ENCODE measurements around the gene OR2B6.
"Not testable (repeated sequence)": the region's sequence is repeated elsewhere in the genome, so short reads cannot be mapped to it uniquely, and the experiment has no call there.

OR2B6 gene

GRCh38 chr6:27956941-27957340 lies at the start of gene OR2B6:
Gene OR2B6 (plus strand): TSS chr6:27957241. CDS start chr6:27957241, 0 bp downstream.
- no peak for DNase-seq

DNA sequence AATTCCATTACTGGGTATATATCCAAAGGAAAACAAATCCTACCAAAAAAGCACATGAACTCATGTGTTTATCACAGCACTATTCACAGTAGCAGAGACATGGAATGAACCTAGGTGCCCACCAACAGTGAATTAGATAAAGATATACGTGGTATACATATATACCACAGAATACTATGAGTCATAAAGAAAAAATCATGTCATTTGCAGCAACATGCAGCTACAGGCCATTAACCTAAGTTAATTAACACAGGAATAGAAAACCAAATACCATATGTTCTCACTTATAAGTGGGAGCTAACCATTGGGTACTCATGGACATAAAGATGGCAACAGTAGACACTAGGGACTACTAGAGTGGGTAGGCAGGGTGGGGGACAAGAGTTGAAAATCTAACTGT lies 49.0 kb upstream of the OR2B6 start:
- DNase-seq, result no peak

GRCh38 chr6:27911956-27912446 lies 45.0 kb upstream of the OR2B6 start, which contains the start of gene OR2B2:
Gene OR2B2 (minus strand): TSS chr6:27912396. CDS start chr6:27912319, 77 bp downstream.
- no peak for DNase-seq

GRCh38 chr6:27922949-27923348 lies 34.1 kb upstream of the OR2B6 start:
- DNase-seq, result no peak

GRCh38 chr6:27924179-27924578 lies 32.9 kb upstream of the OR2B6 start:
- DNase-seq, result no peak

DNA sequence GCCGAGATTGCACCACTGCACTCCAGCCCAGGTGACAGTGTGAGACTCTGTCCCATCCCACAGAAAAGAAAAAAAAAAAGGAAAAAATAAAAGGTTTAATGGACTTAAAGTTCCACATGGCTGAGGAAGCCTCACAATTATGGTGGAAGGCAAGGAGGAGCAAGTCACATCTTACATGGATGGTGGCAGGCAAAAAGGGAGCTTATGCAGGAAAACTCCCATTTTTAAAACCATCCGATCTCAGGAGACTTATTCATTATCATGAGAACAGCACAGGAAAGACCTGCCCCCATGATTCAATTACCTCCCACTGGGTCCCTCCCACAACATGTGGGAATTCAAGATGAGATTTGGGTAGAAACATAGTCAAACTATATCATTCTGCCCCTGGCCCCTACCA lies 29.0 kb upstream of the OR2B6 start:
- not testable (repeated sequence) for DNase-seq

GRCh38 chr6:27929930-27930329 lies 27.1 kb upstream of the OR2B6 start:
- DNase-seq, result not testable (repeated sequence)

GRCh38 chr6:27931209-27931608 lies 25.8 kb upstream of the OR2B6 start:
- DNase-seq, result no peak

DNA sequence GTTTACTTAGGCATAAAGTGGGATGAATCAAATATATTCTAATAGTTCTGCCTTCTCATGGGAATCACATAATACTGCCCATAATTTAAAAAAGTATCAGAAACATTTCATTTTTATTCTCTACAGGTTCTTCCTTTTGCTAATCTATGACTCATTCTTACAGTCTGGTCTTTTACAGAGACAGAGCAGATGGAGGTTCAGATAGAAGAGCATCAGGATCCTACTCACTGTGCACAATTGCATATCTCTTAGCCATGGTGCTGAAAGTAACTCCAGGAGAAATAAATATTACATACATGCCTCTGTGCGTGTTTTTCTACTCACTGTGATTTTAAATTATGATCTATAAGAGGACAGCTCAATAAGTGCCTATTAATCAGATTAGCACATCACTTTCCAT lies 16.3 kb upstream of the OR2B6 start:
- no peak for DNase-seq

DNA sequence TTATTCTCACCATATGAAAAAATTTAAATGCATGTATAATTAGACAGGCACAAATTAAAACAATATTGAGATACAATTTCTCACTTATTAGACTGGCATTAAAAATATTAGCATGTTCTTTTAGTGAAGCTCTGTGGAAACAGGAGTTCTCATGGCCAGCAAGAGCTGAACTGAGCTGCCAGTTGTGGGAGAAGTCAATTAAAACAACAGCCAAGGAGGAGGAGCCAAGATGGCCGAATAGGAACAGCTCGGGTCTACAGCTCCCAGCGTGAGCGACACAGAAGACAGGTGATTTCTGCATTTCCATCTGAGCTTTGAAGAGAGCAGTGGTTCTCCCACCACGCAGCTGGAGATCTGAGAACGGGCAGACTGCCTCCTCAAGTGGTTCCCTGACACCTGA lies 14.0 kb upstream of the OR2B6 start:
- DNase-seq, result not testable (repeated sequence)

DNA sequence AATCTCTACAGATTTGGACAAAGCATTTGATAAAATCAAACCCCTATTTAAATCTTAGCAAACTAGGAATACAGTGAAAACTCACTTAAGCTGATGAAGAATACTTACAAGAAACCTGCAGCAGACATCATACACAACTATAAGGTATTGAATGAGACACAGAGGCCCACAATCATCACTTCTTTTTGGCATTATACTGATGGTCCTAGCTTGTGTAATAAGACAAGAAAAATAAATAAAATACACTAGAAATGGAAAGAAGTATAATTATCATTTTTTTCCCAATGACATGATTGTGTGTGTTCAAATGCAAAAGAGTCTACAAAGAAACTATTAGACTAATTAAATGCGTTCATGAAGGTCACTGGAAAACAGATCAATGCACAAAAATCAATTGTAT lies 8.8 kb upstream of the OR2B6 start:
- DNase-seq, result no peak

GRCh38 chr6:27951040-27951439 lies 6.0 kb upstream of the OR2B6 start:
- DNase-seq, result no peak

DNA sequence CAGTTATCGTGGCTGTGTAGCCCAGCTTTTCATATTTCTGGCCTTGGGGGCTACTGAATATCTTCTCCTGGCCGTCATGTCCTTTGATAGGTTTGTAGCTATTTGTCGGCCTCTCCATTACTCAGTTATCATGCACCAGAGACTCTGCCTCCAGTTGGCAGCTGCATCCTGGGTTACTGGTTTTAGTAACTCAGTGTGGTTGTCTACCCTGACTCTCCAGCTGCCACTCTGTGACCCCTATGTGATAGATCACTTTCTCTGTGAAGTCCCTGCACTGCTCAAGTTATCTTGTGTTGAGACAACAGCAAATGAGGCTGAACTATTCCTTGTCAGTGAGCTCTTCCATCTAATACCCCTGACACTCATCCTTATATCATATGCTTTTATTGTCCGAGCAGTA lies 475 bp downstream of the OR2B6 start:
- no peak for DNase-seq

GRCh38 chr6:27962506-27962905 lies 5.5 kb downstream of the OR2B6 start:
- DNase-seq, result no peak

DNA sequence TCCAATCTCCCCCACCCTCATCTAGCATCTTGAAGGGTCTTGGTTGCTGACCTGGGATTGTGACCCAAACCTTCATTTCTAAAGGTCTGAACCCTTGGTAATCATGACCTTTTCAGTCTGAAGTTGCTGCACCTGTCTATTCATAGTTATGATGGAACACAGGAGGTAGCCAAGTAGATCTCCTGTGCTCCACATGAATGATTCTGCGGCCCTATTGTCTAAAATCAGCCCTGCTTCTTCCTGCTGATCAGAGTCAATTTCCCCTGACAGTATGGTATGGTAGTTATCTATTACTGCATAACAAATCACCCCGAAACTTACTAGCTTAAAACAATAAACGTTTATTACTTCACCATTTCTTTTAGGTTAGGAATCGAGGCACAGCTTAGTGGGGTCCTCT lies 9.0 kb downstream of the OR2B6 start:
- no peak for DNase-seq

DNA sequence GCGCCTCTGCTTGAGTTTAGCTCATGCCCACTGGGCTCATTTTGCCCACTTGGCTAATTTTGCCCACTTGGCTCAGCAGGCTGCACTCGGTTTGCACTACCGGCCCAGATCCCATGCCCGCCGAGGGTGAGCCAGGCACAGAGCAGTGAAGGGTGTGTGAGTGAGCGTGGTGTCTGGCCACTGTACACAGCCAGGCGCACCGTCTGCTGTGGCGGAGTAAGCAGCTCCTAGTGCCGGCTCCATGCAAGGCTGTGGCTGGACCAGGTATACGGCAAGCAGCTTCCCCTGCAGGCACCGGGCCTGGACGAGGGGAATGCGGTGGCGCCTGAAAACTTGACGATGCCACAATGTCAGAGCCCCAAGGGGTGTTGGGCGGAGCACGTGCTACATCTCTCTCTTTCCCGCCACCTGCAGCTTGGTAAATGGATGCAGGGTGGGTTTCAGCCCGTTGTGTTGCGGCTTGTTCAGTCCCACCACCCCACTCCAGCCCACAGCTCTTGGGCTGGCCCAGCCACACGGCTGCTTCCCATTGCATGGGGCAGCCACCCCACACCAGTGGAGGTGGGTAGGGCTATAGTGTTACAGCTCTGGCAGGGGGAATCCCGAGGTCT lies 9.9 kb downstream of the OR2B6 start:
- DNase-seq, result no peak

- no peak for DNase-seq
These were observed 13.4 kb downstream of the OR2B6 start for GRCh38 chr6:27970444-27970843.

DNA sequence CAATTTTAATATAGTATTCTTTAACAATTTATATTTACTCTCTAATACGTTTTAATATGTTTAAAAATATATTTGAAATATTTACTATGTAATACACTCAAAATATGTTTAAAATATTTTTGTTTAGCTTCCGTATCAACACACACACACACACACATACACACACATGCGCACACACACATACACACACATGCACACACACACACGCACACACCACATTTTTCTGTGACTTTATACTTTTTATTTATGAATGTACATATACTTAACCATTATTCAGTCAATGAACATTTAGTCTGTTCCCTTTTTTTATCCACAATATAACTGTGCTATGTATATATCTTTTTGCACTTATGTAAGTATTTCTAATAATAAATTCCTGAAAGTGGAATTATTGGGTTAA lies 15.7 kb downstream of the OR2B6 start:
- DNase-seq, result no peak

DNA sequence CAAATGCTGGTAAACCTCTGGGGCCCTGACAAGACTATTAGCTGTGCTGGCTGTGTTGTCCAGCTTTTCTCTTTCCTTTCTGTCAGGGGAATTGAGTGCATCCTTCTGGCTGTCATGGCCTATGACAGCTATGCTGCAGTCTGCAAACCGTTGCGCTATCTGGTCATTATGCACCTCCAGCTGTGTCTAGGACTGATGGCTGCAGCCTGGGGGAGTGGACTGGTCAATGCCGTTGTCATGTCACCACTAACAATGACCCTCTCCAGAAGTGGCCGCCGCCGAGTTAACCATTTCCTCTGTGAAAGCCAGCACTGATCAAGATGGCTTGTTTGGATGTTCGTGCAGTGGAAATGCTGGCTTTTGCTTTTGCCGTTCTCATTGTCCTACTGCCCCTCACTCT lies 20.3 kb downstream of the OR2B6 start:
- DNase-seq, result no peak

- DNase-seq, result no peak
These were observed 21.7 kb downstream of the OR2B6 start for GRCh38 chr6:27978705-27979104.

- no peak for DNase-seq
These were observed 23.1 kb downstream of the OR2B6 start for GRCh38 chr6:27980111-27980510.

DNA sequence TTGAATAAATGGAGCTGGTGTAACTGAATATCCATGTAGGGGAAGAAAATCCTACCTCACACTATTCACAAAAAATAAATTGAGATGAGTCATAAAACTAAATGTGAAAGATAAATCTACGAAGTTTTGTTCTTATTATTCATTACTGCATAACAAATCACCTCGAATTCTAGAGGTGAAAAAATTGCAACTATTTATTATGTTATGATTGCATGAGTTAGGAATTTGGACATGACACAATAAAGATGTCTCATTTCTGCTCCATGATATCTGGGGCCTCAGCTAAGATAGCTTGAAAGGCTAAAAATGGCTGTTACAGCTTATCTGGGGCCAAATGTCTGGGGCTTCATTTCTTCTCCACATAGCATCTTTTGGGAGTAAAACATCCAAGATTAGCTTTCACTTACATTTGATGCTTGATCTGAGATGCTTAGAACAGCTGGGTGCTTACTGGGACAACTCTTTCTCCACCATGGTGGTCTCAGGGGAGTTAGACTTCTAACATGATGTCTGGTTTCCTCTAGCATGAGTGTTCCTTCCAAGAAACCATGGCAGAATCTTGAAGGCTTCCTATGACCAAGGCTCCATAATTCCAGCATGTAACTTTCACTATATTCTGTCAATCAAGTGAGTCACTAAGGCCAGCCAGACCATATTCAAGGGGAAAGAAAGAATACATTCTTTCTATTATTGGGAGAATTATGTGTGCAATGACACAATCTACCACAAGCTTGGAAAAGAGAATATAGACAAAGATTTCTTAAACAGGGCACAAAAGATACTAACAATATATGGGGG lies 30.1 kb downstream of the OR2B6 start:
- no peak for DNase-seq

DNA sequence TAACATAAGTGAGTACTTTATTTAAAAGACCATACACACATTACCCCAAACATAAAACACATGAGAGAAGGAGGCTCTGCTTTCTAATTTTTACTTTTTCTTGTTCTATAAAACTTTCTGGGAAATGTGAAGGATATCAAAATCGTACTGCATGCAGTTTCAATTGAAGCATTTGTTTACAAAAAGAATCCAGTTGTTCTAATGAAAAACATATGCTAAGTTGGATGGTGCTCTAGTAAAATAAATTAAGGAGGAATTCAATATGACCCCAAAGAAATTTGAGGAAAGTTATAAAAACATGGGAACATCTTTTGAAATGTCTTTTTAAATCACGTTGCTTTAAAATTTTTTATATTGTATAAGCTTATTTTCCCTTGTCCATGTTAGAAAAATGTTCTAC lies 37.6 kb downstream of the OR2B6 start:
- DNase-seq, result no peak

DNA sequence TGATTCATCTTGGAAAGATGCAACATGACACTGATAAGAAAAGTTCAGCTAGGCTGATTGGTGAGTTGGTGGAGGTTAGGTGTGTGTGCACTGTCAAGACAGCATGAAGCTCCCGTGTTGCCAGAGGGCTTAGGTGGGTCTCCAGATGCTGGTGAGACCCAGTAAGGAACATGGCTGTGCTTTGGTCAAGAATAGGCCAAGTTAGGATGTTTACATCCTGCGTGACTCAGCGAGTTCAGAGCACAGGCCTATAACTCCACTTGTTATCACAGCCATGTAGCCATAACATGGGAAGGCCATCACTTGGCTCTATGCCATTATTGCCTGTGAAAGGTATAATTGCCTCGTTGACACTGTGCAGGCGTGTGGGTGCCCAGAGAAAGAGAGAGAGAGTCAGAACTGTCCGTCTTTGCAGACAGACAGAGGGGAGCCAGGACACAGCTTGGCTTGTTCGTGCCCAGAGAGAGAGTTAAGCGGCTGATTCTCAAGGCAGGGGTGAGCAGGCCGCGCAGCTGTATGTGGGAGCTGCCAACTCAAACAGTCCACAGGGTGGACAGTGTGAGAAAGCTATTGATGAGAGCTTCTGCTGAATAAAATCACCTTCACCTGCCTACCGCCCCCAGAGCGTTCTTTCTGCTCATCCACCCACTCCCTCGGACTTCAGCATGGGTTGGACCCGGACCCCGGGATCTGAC lies 43.5 kb downstream of the OR2B6 start:
- no peak for DNase-seq

Data from amniotic stem cell (primary cell).